H9 (cell line): ENCODE measurements around the gene ENKUR. TPM values are rescaled to one million over a fixed set of nuclear protein-coding genes. Genes with fewer than 3 reads are reported as not detected.

ENCODE experiments used
- DNase-seq: peaks from one replicate; pipeline ENCODE4 v3.0.0-alpha.2; 2017
- H2AFZ ChIP-seq: one replicate; pipeline ENCODE4 v1.6.1; 2013; ENCODE audit warnings: mild to moderate bottlenecking, low read length, control low read depth, moderate library complexity
- H2AK5ac ChIP-seq: 2 replicates; pipeline ENCODE4 v1.6.1; 2013; ENCODE audit warnings: low read length, control low read depth, mixed read lengths; ENCODE audit not compliant: insufficient read length
- H2BK120ac ChIP-seq: one replicate; pipeline ENCODE4 v1.6.1; 2013; ENCODE audit warnings: low read depth, mild to moderate bottlenecking, low read length, control low read depth, inconsistent platforms; ENCODE audit not compliant: poor library complexity, severe bottlenecking
- H2BK12ac ChIP-seq: 2 replicates; pipeline ENCODE4 v1.6.1; 2013; ENCODE audit warnings: low read length, control low read depth, mixed read lengths, low read depth; ENCODE audit not compliant: insufficient read length
- H2BK15ac ChIP-seq: 2 replicates; pipeline ENCODE4 v1.6.1; 2013; ENCODE audit warnings: low read depth, low read length, control low read depth
- H2BK20ac ChIP-seq: one replicate; pipeline ENCODE4 v1.6.1; 2013; ENCODE audit warnings: low read depth, mild to moderate bottlenecking, low read length, control low read depth, inconsistent platforms; ENCODE audit not compliant: poor library complexity, severe bottlenecking
- H2BK5ac ChIP-seq: 2 replicates; pipeline ENCODE4 v1.6.1; 2013; ENCODE audit warnings: low read length, control low read depth, mixed read lengths; ENCODE audit not compliant: insufficient read length
- H3K14ac ChIP-seq: 2 replicates; pipeline ENCODE4 v1.6.1; 2013; ENCODE audit warnings: low read length, control low read depth; ENCODE audit not compliant: insufficient read depth
- H3K18ac ChIP-seq: 2 replicates; pipeline ENCODE4 v1.6.1; 2013; ENCODE audit warnings: low read depth, mild to moderate bottlenecking, mixed read lengths, low read length, control low read depth; ENCODE audit not compliant: insufficient read length
- H3K23ac ChIP-seq: 2 replicates; pipeline ENCODE4 v1.6.1; 2013; ENCODE audit warnings: low read length, control low read depth, mixed read lengths, low read depth; ENCODE audit not compliant: insufficient read length
- H3K23me2 ChIP-seq: 2 replicates; pipeline ENCODE4 v1.6.1; 2013; ENCODE audit warnings: low read depth, mild to moderate bottlenecking, mixed read lengths, low read length, control low read depth; ENCODE audit not compliant: insufficient read length, poor library complexity, severe bottlenecking
- H3K27ac ChIP-seq: 2 replicates; pipeline ENCODE4 v1.5.1; 2013; ENCODE audit warnings: low read length, control low read depth, mixed read lengths, low read depth; ENCODE audit not compliant: insufficient read length
- H3K27me3 ChIP-seq: 2 replicates; pipeline ENCODE4 v1.6.1; 2013; ENCODE audit warnings: low read length, control low read depth, inconsistent platforms; ENCODE audit not compliant: insufficient read depth
- H3K4ac ChIP-seq: 2 replicates; pipeline ENCODE4 v1.6.1; 2013; ENCODE audit warnings: low read depth, mild to moderate bottlenecking, control low read depth, inconsistent platforms, low read length, moderate library complexity
- H3K4me1 ChIP-seq: 2 replicates; pipeline ENCODE4 v1.6.1; 2013; ENCODE audit warnings: low read length, control low read depth, inconsistent platforms; ENCODE audit not compliant: insufficient read depth
- H3K4me2 ChIP-seq: 2 replicates; pipeline ENCODE4 v1.6.1; 2013; ENCODE audit warnings: low read length, control low read depth, mixed read lengths; ENCODE audit not compliant: insufficient read length, insufficient read depth
- H3K56ac ChIP-seq: 2 replicates; pipeline ENCODE4 v1.6.1; 2013; ENCODE audit warnings: low read depth, mild to moderate bottlenecking, mixed read lengths, low read length, control low read depth; ENCODE audit not compliant: insufficient read length
- H3K79me1 ChIP-seq: 2 replicates; pipeline ENCODE4 v1.6.1; 2013; ENCODE audit warnings: low read depth, mild to moderate bottlenecking, moderate library complexity, low read length, control low read depth, inconsistent platforms; ENCODE audit not compliant: insufficient read depth, poor library complexity, severe bottlenecking
- H3K79me2 ChIP-seq: 2 replicates; pipeline ENCODE4 v1.6.1; 2013; ENCODE audit warnings: low read length, control low read depth, inconsistent platforms; ENCODE audit not compliant: insufficient read depth
- H3K9ac ChIP-seq: 2 replicates; pipeline ENCODE4 v1.6.1; 2013; ENCODE audit warnings: low read length, control low read depth, mixed read lengths; ENCODE audit not compliant: insufficient read length; ENCODE audit errors: extremely low read depth
- H3K9me3 ChIP-seq: one replicate; pipeline ENCODE4 v1.6.1; 2013; ENCODE audit warnings: low read depth, low read length, inconsistent platforms; ENCODE audit not compliant: control insufficient read depth
- H3T11ph ChIP-seq: one replicate; pipeline ENCODE4 v1.6.1; 2013; ENCODE audit warnings: mild to moderate bottlenecking, low read length, control low read depth, inconsistent platforms
- H4K20me1 ChIP-seq: one replicate; pipeline ENCODE4 v1.6.1; 2013; ENCODE audit not compliant: control insufficient read depth, insufficient read length, insufficient read depth
- H4K5ac ChIP-seq: 2 replicates; pipeline ENCODE4 v1.6.1; 2013; ENCODE audit warnings: low read depth, mild to moderate bottlenecking, mixed read lengths, low read length, control low read depth; ENCODE audit not compliant: insufficient read length
- H4K8ac ChIP-seq: replicated peaks from 2 replicates; pipeline ENCODE4 v1.6.1; 2013; ENCODE audit warnings: low read length, control low read depth, mixed read lengths, low read depth; ENCODE audit not compliant: insufficient read length
- H4K91ac ChIP-seq: 2 replicates; pipeline ENCODE4 v1.6.1; 2013; ENCODE audit warnings: low read depth, mild to moderate bottlenecking, moderate library complexity, mixed read lengths, low read length, control low read depth; ENCODE audit not compliant: insufficient read length
- H3K27ac Mint-ChIP-seq, 3 experiments: 2 replicates in 2 of 3; 3 replicates in 1 of 3; pipeline ENCODE4 v1.8.0; 2020 to 2021; ENCODE audit warnings: mixed read lengths in 3 of 3, mild to moderate bottlenecking in 1 of 3, moderate library complexity in 1 of 3
- H3K27me3 Mint-ChIP-seq: 2 replicates; pipeline ENCODE4 v1.8.0; 2021; ENCODE audit warnings: low read depth, mild to moderate bottlenecking, moderate library complexity, mixed read lengths
- H3K36me3 Mint-ChIP-seq, 3 experiments: 2 replicates in 2 of 3; 3 replicates in 1 of 3; pipeline ENCODE4 v1.8.0; 2020 to 2021; ENCODE audit warnings: low read depth in 3 of 3, mixed read lengths in 3 of 3; ENCODE audit not compliant: insufficient read depth in 1 of 3
- H3K4me1 Mint-ChIP-seq, 2 experiments: 2 replicates each; pipeline ENCODE4 v1.8.0; 2020; ENCODE audit warnings: mixed read lengths in 2 of 2
- H3K4me3 Mint-ChIP-seq, 2 experiments: 2 replicates in 1 of 2; 3 replicates in 1 of 2; pipeline ENCODE4 v1.8.0; 2020 to 2021; ENCODE audit warnings: mild to moderate bottlenecking in 2 of 2, mixed read lengths in 2 of 2, moderate library complexity in 1 of 2
- H3K9me3 Mint-ChIP-seq, 2 experiments: 2 replicates in 1 of 2; 3 replicates in 1 of 2; pipeline ENCODE4 v1.8.0; 2020; ENCODE audit warnings: mild to moderate bottlenecking in 2 of 2, mixed read lengths in 2 of 2, moderate library complexity in 1 of 2
- CTCF ChIP-seq: fragments of 200-600 bp; sonication (generic); conservative IDR thresholded peaks from 3 replicates; pipeline ENCODE4 v1.8.0; 2021; ENCODE audit warnings: antibody characterized with exemption, mild to moderate bottlenecking
- WGBS: extraction: QIAGEN DNeasy Blood & Tissue Kit; methylation state at CpG from one replicate; pipeline ENCODE4 v1.1.7; 2013; ENCODE audit warnings: missing lambda C conversion rate, low lambda C conversion rate, mixed read lengths; ENCODE audit not compliant: insufficient read length; ENCODE audit errors: extremely low coverage; 5-methylcytosine and 5-hydroxymethylcytosine counted together
- total RNA-seq: library from RNA; stranded (reverse); gene quantifications from 2 replicates; pipeline ENCODE4 v1.2.1, GENCODE V29; 2021

ENKUR gene
- total RNA-seq, 1 experiment from 2014 or later = not detected

DNA sequence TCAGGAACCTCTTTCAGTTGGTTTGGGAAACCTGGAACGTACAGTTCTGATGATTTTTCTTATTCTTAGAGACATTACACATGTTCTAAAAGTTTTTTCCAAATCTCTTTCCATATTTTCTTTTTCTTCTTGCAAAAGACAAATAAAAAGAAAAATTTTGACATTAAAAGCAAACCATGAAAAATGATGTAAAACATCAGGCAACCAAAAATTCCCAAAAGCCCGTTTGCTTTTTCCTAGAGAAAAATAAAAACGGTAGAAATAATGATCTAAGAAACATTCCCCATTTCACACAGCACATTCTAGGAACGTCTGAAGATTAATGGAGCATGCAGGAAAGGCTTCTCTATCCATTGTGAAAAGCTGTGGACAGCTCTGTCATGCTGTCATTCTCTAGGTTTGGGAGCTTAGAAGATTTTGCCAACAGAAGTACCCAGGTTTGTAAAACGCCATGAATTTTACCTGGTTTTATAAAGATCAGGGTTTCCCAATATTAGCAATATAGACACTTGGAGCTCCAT, 52.4 kb downstream of the ENKUR start:
- Histone ChIP-seq H2BK20ac (no peak overlapping the region), H2BK5ac (no peak overlapping the region), H3K23me2 (no peaks in the 10 kb centered on the region), H3K27ac (no peak overlapping the region), H2AK5ac (no peak overlapping the region), H2BK12ac (no peak overlapping the region), H2BK120ac (no peak overlapping the region), H3K4me1 (peaks cover 6% of the 10 kb centered on the region; the same call in 1 of the 2 replicates), H4K20me1 (no peaks in the 10 kb centered on the region), H4K5ac (no peak overlapping the region), H2BK15ac (no peak overlapping the region), H3K79me2 (no peaks in the 10 kb centered on the region), H4K8ac (no peak overlapping the region), H3K4me2 (no peak overlapping the region), H4K91ac (no peak overlapping the region), H3K79me1 (no peaks in the 10 kb centered on the region), H2AFZ (no peak overlapping the region), H3K23ac (no peak overlapping the region), H3K18ac (no peak overlapping the region), H3K4ac (no peak overlapping the region), H3T11ph (no peak overlapping the region), H3K9me3 (no peaks in the 10 kb centered on the region), H3K9ac (no peak overlapping the region), H3K14ac (no peak overlapping the region), H3K56ac (no peak overlapping the region), H3K27me3 (no peaks in the 10 kb centered on the region)
- Mint-ChIP-seq H3K4me1 (peaks cover 8 to 12% of the 10 kb centered on the region in 2 experiments), H3K27me3 (no peaks in the 10 kb centered on the region), H3K4me3 (no peak overlapping the region), H3K36me3 (no peaks in the 10 kb centered on the region), H3K9me3 (no peaks in the 10 kb centered on the region), H3K27ac (no peak overlapping the region)
- WGBS = no CpG with 5 or more reads among the region's 5 CpGs
- no peak for TF ChIP-seq CTCF
- DNase-seq = no peak
